HT1080 (cell line): ENCODE measurements around the gene SLC1A5. TPM values are rescaled to one million over a fixed set of nuclear protein-coding genes. Genes with fewer than 3 reads are reported as not detected.
"Not testable (repeated sequence)": the region's sequence is repeated elsewhere in the genome, so short reads cannot be mapped to it uniquely, and the experiment has no call there.

Experiments used
- DNase-seq: peaks from one replicate; pipeline ENCODE4 v3.0.0-alpha.2; 2015; ENCODE audit warnings: low read depth
- total RNA-seq: library from RNA; depleted of rRNA; stranded (reverse); fragments of >200 nt; shearing (Covaris generic); gene quantifications from 2 replicates; pipeline ENCODE4 v1.2.3, GENCODE V29; 2014

SLC1A5 gene
- total RNA-seq, 1 experiment from 2014 or later: 227 TPM

- no peak for DNase-seq
Measured at GRCh38 chr19:46802152-46802551, 13.8 kb upstream of the SLC1A5 start.

GRCh38 chr19:46798713-46799112, 10.3 kb upstream of the SLC1A5 start:
- no peak for DNase-seq

GRCh38 chr19:46797881-46798280, 9.5 kb upstream of the SLC1A5 start:
- DNase-seq: no peak

GRCh38 chr19:46791944-46792343, 3.5 kb upstream of the SLC1A5 start:
- DNase-seq: no peak

GRCh38 chr19:46789371-46789770, 977 bp upstream of the SLC1A5 start:
- DNase-seq: no peak

GRCh38 chr19:46788968-46789338, 559 bp upstream of the SLC1A5 start:
- no peak for DNase-seq

GRCh38 chr19:46787331-46788261, 798 bp downstream of the SLC1A5 start:
- DNase-seq: peak; percentile 60

GRCh38 chr19:46787040-46787330, 1.4 kb downstream of the SLC1A5 start:
- no peak for DNase-seq

- DNase-seq: peak; percentile 91
Measured at GRCh38 chr19:46786236-46787039, 2.0 kb downstream of the SLC1A5 start.

GRCh38 chr19:46785980-46786235, 2.5 kb downstream of the SLC1A5 start:
- DNase-seq: no peak

- no peak for DNase-seq
Measured at GRCh38 chr19:46785054-46785979, 3.1 kb downstream of the SLC1A5 start.

- peak; percentile 91 for DNase-seq
Measured at GRCh38 chr19:46784262-46785053, 3.9 kb downstream of the SLC1A5 start.

- DNase-seq: no peak
Measured at GRCh38 chr19:46783670-46784069, 4.7 kb downstream of the SLC1A5 start.

- DNase-seq: no peak
Measured at GRCh38 chr19:46782355-46783019, 5.9 kb downstream of the SLC1A5 start.

- DNase-seq: not testable (repeated sequence)
Measured at GRCh38 chr19:46777956-46778645, 10.3 kb downstream of the SLC1A5 start.

- no peak for DNase-seq
Measured at GRCh38 chr19:46776927-46777911, 11.2 kb downstream of the SLC1A5 start.

GRCh38 chr19:46775642-46776258, 12.6 kb downstream of the SLC1A5 start:
- DNase-seq: no peak

GRCh38 chr19:46773018-46773399, 15.4 kb downstream of the SLC1A5 start:
- DNase-seq: no peak
